ENCODE measurements around the gene CPS1. TPM values are rescaled to one million over a fixed set of nuclear protein-coding genes. Genes with fewer than 3 reads are reported as not detected.

CPS1 gene
- total RNA-seq, 1 experiment from 2014 or later, result 20.6 TPM

DNA sequence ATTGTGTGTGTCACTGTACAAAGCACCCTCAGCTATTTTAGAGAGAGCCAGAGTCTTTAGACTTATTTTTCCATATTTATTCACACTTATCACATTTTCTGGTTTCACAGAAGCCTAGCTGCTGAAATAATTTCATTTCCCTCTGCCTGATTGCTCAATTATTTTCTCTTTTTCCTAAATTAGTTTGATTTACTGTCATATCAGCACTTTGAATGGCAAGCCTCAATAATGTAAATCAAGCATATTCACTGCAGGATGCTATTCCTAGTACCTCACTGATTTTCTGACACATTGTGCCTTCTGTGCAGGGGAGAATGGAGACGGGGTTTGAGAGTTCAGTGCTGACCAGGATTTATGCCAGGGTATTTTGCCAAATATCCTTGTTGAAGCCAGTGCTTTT is 48.3 kb downstream of the CPS1 start:
- Mint-ChIP-seq H3K27me3 (ENCODE audit: insufficient read depth, unreplicated experiment) (no peaks in the 10 kb centered on the region), H3K36me3 (ENCODE audit: insufficient read depth, unreplicated experiment) (no peaks in the 10 kb centered on the region), H3K4me3 (ENCODE audit: unreplicated experiment) (no peak overlapping the region), H3K27ac (ENCODE audit: low read depth, unreplicated experiment) (no peak overlapping the region), H3K4me1 (ENCODE audit: insufficient read depth, unreplicated experiment) (no peaks in the 10 kb centered on the region), H3K9me3 (ENCODE audit: unreplicated experiment) (no peaks in the 10 kb centered on the region)
- TF ChIP-seq, protein P1, sequence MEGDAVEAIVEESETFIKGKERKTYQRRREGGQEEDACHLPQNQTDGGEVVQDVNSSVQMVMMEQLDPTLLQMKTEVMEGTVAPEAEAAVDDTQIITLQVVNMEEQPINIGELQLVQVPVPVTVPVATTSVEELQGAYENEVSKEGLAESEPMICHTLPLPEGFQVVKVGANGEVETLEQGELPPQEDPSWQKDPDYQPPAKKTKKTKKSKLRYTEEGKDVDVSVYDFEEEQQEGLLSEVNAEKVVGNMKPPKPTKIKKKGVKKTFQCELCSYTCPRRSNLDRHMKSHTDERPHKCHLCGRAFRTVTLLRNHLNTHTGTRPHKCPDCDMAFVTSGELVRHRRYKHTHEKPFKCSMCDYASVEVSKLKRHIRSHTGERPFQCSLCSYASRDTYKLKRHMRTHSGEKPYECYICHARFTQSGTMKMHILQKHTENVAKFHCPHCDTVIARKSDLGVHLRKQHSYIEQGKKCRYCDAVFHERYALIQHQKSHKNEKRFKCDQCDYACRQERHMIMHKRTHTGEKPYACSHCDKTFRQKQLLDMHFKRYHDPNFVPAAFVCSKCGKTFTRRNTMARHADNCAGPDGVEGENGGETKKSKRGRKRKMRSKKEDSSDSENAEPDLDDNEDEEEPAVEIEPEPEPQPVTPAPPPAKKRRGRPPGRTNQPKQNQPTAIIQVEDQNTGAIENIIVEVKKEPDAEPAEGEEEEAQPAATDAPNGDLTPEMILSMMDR (IDR thresholded peaks at IDR 0.05; ENCODE audit: unreplicated experiment), result no peak
- no peak for DNase-seq (ENCODE audit: unreplicated experiment)
- intact Hi-C loops (cut with micrococcal nuclease), result no loop called here
- BruUV-seq (replicated peaks), result no TSS peak
- POLR2A ChIA-PET, result no interaction called here
- CTCF ChIA-PET, result no interaction called here

DNA sequence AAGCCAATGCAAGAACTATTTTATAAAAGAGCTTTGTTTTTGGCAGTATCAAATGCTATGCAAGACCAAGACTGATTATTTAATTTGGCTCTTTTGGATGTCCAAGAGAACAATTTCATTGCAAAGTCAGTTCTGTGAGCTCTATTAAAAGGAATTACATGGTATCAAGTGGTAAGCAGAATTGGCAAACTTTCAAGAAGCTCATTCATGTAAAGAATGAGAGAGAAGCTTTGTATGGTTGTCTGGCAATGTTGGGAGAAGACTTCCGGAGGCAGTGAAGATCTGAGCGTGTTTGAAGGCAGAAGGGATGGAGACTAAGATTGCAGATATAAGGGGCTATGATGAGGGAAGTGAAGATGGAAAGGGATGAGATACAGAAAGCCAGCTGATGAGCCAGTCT is 49.6 kb downstream of the CPS1 start:
- no TSS peak for BruUV-seq (replicated peaks)
- Mint-ChIP-seq H3K9me3 (ENCODE audit: unreplicated experiment) (no peaks in the 10 kb centered on the region), H3K27ac (ENCODE audit: low read depth, unreplicated experiment) (no peak overlapping the region), H3K4me3 (ENCODE audit: unreplicated experiment) (no peak overlapping the region), H3K36me3 (ENCODE audit: insufficient read depth, unreplicated experiment) (no peaks in the 10 kb centered on the region), H3K4me1 (ENCODE audit: insufficient read depth, unreplicated experiment) (no peaks in the 10 kb centered on the region), H3K27me3 (ENCODE audit: insufficient read depth, unreplicated experiment) (no peaks in the 10 kb centered on the region)
- DNase-seq (ENCODE audit: unreplicated experiment), result no peak
- CTCF ChIA-PET, result interaction anchor here (0.8 to 1.5 kb wide), 3 partner anchors 12 to 552 kb away, joined by 3 to 4 read pairs (median 3); no protein-coding TSS in a partner anchor
- TF ChIP-seq, protein P1 (IDR thresholded peaks at IDR 0.05; ENCODE audit: unreplicated experiment), result no peak
- intact Hi-C loops (cut with micrococcal nuclease), result no loop called here
- POLR2A ChIA-PET, result interaction anchor here (0.7 kb wide), 1 partner anchor 16 kb away, joined by 4 read pairs; no protein-coding TSS in a partner anchor

DNA sequence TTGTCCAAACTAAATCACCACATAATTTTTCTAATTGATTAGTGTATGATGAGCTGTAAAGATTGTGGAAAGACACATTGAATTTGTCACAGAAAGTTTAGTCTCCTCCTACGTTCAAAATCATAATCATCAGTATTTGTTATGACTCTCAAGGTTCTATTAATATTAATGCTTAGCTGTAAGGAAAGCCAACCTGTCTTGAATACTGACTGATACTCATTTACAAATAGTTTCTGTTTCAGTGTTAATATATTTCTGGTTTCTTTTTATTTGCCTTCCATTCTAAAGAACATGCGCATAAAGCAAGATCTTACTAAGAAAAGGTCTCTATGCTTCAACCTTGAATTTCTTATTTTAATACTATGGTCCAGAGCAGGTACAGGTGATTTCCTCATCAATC is 55.1 kb downstream of the CPS1 start:
- Mint-ChIP-seq H3K4me3 (ENCODE audit: unreplicated experiment) (no peak overlapping the region), H3K9me3 (ENCODE audit: unreplicated experiment) (no peaks in the 10 kb centered on the region), H3K36me3 (ENCODE audit: insufficient read depth, unreplicated experiment) (no peaks in the 10 kb centered on the region), H3K27me3 (ENCODE audit: insufficient read depth, unreplicated experiment) (no peaks in the 10 kb centered on the region), H3K27ac (ENCODE audit: low read depth, unreplicated experiment) (no peak overlapping the region), H3K4me1 (ENCODE audit: insufficient read depth, unreplicated experiment) (no peaks in the 10 kb centered on the region)
- TF ChIP-seq, protein P1 (IDR thresholded peaks at IDR 0.05; ENCODE audit: unreplicated experiment), result no peak
- CTCF ChIA-PET, result interaction anchor here (1.0 kb wide), 1 partner anchor 424 kb away, joined by 3 read pairs; no protein-coding TSS in a partner anchor
- POLR2A ChIA-PET, result no interaction called here
- intact Hi-C loops (cut with micrococcal nuclease), result no loop called here
- no peak for DNase-seq (ENCODE audit: unreplicated experiment)
- no TSS peak for BruUV-seq (replicated peaks)

DNA sequence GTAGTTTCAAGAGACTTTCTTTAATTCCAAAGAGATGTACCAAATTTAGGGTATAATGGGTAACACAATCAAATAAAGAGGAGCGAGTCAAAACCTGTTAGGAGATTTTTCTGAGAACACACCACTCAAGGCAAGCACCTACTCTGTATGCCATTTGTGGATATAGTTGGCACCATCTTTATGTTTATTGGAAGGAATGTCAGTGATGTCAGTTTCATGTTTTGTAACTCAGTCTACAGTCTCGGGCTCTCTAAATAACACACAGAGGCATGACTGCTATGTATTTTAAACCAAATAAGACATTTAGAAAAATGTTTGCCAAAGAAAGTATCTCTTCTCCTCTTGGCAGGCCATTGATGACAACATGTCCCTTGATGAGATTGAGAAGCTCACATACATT is 59.7 kb downstream of the CPS1 start:
- no peak for DNase-seq (ENCODE audit: unreplicated experiment)
- BruUV-seq (replicated peaks), result no TSS peak
- Mint-ChIP-seq H3K9me3 (ENCODE audit: unreplicated experiment) (no peaks in the 10 kb centered on the region), H3K27ac (ENCODE audit: low read depth, unreplicated experiment) (no peak overlapping the region), H3K36me3 (ENCODE audit: insufficient read depth, unreplicated experiment) (no peaks in the 10 kb centered on the region), H3K27me3 (ENCODE audit: insufficient read depth, unreplicated experiment) (no peaks in the 10 kb centered on the region), H3K4me3 (ENCODE audit: unreplicated experiment) (no peak overlapping the region), H3K4me1 (ENCODE audit: insufficient read depth, unreplicated experiment) (no peaks in the 10 kb centered on the region)
- TF ChIP-seq, protein P1 (IDR thresholded peaks at IDR 0.05; ENCODE audit: unreplicated experiment), result no peak
- CTCF ChIA-PET, result interaction anchor here (1.1 to 1.4 kb wide), 2 partner anchors 419 to 542 kb away, joined by 4 read pairs; no protein-coding TSS in a partner anchor
- POLR2A ChIA-PET, result no interaction called here
- intact Hi-C loops (cut with micrococcal nuclease), result loop anchor here (2.0 kb wide), 1 partner anchor 543 kb away; no protein-coding TSS in a partner anchor

Data from MCF 10A (cell line).